HG02623 (cell line): ENCODE measurements around the gene FAM81A.

ENCODE experiments used
- ATAC-seq: cut with Tn5 transposase; IDR thresholded peaks from one replicate; pipeline ENCODE4 v1.9.1; 2021; ENCODE audit warnings: moderate library complexity; ENCODE audit not compliant: unreplicated experiment

Gene FAM81A

DNA sequence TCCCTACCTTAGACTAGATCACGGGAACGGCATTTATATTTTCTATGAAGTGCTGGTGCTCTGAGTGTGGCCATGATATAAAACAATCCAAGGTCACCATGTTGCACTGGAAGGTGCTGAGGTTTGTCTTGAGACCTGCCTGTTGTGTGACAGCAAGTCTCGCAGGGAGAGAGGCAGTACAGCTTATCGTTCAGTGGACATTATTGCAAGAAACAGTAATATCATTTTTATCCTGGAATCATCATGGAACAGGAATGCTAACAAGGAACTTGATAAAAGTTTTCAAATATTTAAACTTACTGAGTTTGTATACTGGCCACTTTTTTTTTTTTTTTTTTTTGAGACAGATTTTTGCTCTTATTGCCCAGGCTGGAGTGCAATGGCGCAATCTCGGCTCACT, 133.6 kb downstream of the FAM81A start:
- ATAC-seq = no peak
